Gastrocnemius medialis (tissue), 4 donors: ENCODE measurements around the gene MEIS2.

ENCODE experiments used
- CTCF ChIP-seq, 5 experiments: fragments of 450-650 bp in 3 of 5; fragments of 200-600 bp in 2 of 5; sonication (generic) in 2 of 5; IDR thresholded peaks in 4 of 5; conservative IDR thresholded peaks in 1 of 5; 1 replicate in 4 of 5; 2 replicates in 1 of 5; pipeline ENCODE4 v1.5.1; 2016 to 2019; ENCODE audit warnings: antibody characterized with exemption in 5 of 5, mild to moderate bottlenecking in 3 of 5, moderate library complexity in 3 of 5
- POLR2A ChIP-seq, 2 donors: fragments of 450-650 bp; IDR thresholded peaks; one replicate each; pipeline ENCODE4 v1.6.1; 2017; ENCODE audit warnings: antibody characterized with exemption in 2 of 2, mild to moderate bottlenecking in 2 of 2, moderate library complexity in 2 of 2

- TF ChIP-seq CTCF (IDR thresholded peaks at IDR 0.05 in 4 of 5, conservative IDR thresholded peaks at IDR 0.05 in 1 of 5) (no peak), POLR2A (IDR thresholded peaks at IDR 0.05) (peak in 1 of 2 donors; percentile 2)
These were observed at the start of gene MEIS2 for GRCh38 chr15:37100109-37100965.
